Measurements from ENCODE around the gene TANGO2.

GRCh38 chr22:20107951-20108756, 87.2 kb downstream of the TANGO2 start:
- TF ChIP-seq POLR2A (IDR thresholded peaks at IDR 0.05) (no peak), CTCF (IDR thresholded peaks at IDR 0.05) (no peak), EP300 (IDR thresholded peaks at IDR 0.05) (no peak)
